ENCODE results near the gene DEDD2.

Gene DEDD2

GRCh38 chr19:42153672-42154433 lies 63.6 kb downstream of the DEDD2 start:
- DNase-seq, result no peak
- Histone ChIP-seq H3K4me3 (ENCODE audit: low read length) (no peak overlapping the region), H3K36me3 (ENCODE audit: control insufficient read depth, insufficient read depth, low read length) (no peaks in the 10 kb centered on the region), H3K4ac (ENCODE audit: low read depth, low read length) (no peak overlapping the region), H3K56ac (ENCODE audit: low read length) (no peak overlapping the region), H3K18ac (ENCODE audit: low read length) (no peak overlapping the region), H4K5ac (ENCODE audit: low read length) (no peak overlapping the region), H2AK5ac (ENCODE audit: low read length) (no peak overlapping the region), H3K79me2 (ENCODE audit: control insufficient read depth, insufficient read depth, low read length) (no peaks in the 10 kb centered on the region), H3K23ac (ENCODE audit: low read length) (no peak overlapping the region), H2BK5ac (ENCODE audit: low read length) (no peak overlapping the region), H3K4me2 (ENCODE audit: low read length) (no peak overlapping the region), H2BK120ac (ENCODE audit: low read depth, low read length) (no peak overlapping the region), H3K27me3 (ENCODE audit: insufficient read depth, low read length, poor library complexity) (no peaks in the 10 kb centered on the region), H3K9ac (ENCODE audit: low read length) (no peak overlapping the region), H4K8ac (ENCODE audit: low read depth, low read length) (no peak overlapping the region), H2BK15ac (replicated peaks; ENCODE audit: low read depth) (no peak overlapping the region), H3K27ac (ENCODE audit: low read depth, low read length) (no peak overlapping the region), H3K4me1 (ENCODE audit: control insufficient read depth, low read depth, low read length) (peaks cover 2% of the 10 kb centered on the region), H3K79me1 (ENCODE audit: low read length) (no peaks in the 10 kb centered on the region)
- no CpG with 5 or more reads among the region's 20 CpGs for WGBS (ENCODE audit: extremely low coverage, insufficient coverage, low lambda C conversion rate)

GRCh38 chr19:42152910-42153671 lies 64.4 kb downstream of the DEDD2 start:
- DNase-seq, result no peak
- no peak overlapping the region for H4K5ac ChIP-seq (ENCODE audit: low read length)
- no peak overlapping the region for H2BK120ac ChIP-seq (ENCODE audit: low read depth, low read length)
- H3K36me3 ChIP-seq (ENCODE audit: control insufficient read depth, insufficient read depth, low read length), result no peaks in the 10 kb centered on the region
- H3K79me1 ChIP-seq (ENCODE audit: low read length), result no peaks in the 10 kb centered on the region
- H3K23ac ChIP-seq (ENCODE audit: low read length), result no peak overlapping the region
- no peak overlapping the region for H3K56ac ChIP-seq (ENCODE audit: low read length)
- H3K4me1 ChIP-seq (ENCODE audit: control insufficient read depth, low read depth, low read length), result peaks cover 2% of the 10 kb centered on the region
- no peaks in the 10 kb centered on the region for H3K79me2 ChIP-seq (ENCODE audit: control insufficient read depth, insufficient read depth, low read length)
- H3K4me2 ChIP-seq (ENCODE audit: low read length), result no peak overlapping the region
- no peak overlapping the region for H2BK15ac ChIP-seq (replicated peaks; ENCODE audit: low read depth)
- no peak overlapping the region for H3K9ac ChIP-seq (ENCODE audit: low read length)
- no peak overlapping the region for H3K18ac ChIP-seq (ENCODE audit: low read length)
- H2BK5ac ChIP-seq (ENCODE audit: low read length), result no peak overlapping the region
- no peaks in the 10 kb centered on the region for H3K27me3 ChIP-seq (ENCODE audit: insufficient read depth, low read length, poor library complexity)
- no peak overlapping the region for H3K27ac ChIP-seq (ENCODE audit: low read depth, low read length)
- no CpG with 5 or more reads among the region's 25 CpGs for WGBS (ENCODE audit: extremely low coverage, insufficient coverage, low lambda C conversion rate)
- no peak overlapping the region for H4K8ac ChIP-seq (ENCODE audit: low read depth, low read length)
- no peak overlapping the region for H2AK5ac ChIP-seq (ENCODE audit: low read length)
- no peak overlapping the region for H3K4me3 ChIP-seq (ENCODE audit: low read length)
- no peak overlapping the region for H3K4ac ChIP-seq (ENCODE audit: low read depth, low read length)

- Histone ChIP-seq H3K4me1 (ENCODE audit: control insufficient read depth, low read depth, low read length) (peaks cover 2% of the 10 kb centered on the region), H3K27me3 (ENCODE audit: insufficient read depth, low read length, poor library complexity) (no peaks in the 10 kb centered on the region), H3K56ac (ENCODE audit: low read length) (no peak overlapping the region)
Observed at GRCh38 chr19:42151782-42152684, 65.4 kb downstream of the DEDD2 start.

GRCh38 chr19:42150911-42151361 lies 66.5 kb downstream of the DEDD2 start:
- Histone ChIP-seq H3K36me3 (ENCODE audit: control insufficient read depth, insufficient read depth, low read length) (no peaks in the 10 kb centered on the region), H2BK15ac (replicated peaks; ENCODE audit: low read depth) (no peak overlapping the region), H3K79me2 (ENCODE audit: control insufficient read depth, insufficient read depth, low read length) (no peaks in the 10 kb centered on the region), H3K79me1 (ENCODE audit: low read length) (no peaks in the 10 kb centered on the region), H3K23ac (ENCODE audit: low read length) (no peak overlapping the region), H3K4me3 (ENCODE audit: low read length) (no peak overlapping the region), H3K4me2 (ENCODE audit: low read length) (no peak overlapping the region), H2BK5ac (ENCODE audit: low read length) (no peak overlapping the region), H3K27ac (ENCODE audit: low read depth, low read length) (no peak overlapping the region), H3K27me3 (ENCODE audit: insufficient read depth, low read length, poor library complexity) (no peaks in the 10 kb centered on the region), H3K18ac (ENCODE audit: low read length) (no peak overlapping the region), H3K56ac (ENCODE audit: low read length) (no peak overlapping the region), H3K4ac (ENCODE audit: low read depth, low read length) (no peak overlapping the region), H3K9ac (ENCODE audit: low read length) (no peak overlapping the region), H2AK5ac (ENCODE audit: low read length) (no peak overlapping the region), H2BK120ac (ENCODE audit: low read depth, low read length) (no peak overlapping the region), H3K4me1 (ENCODE audit: control insufficient read depth, low read depth, low read length) (peaks cover 2% of the 10 kb centered on the region), H4K5ac (ENCODE audit: low read length) (no peak overlapping the region), H4K8ac (ENCODE audit: low read depth, low read length) (no peak overlapping the region)
- no peak for DNase-seq
- no CpG with 5 or more reads among the region's 9 CpGs for WGBS (ENCODE audit: extremely low coverage, insufficient coverage, low lambda C conversion rate)

More at GRCh38 chr19:42151782-42152684, 65.4 kb downstream of the DEDD2 start:
- Histone ChIP-seq H3K9ac (ENCODE audit: low read length) (no peak overlapping the region), H3K36me3 (ENCODE audit: control insufficient read depth, insufficient read depth, low read length) (no peaks in the 10 kb centered on the region), H3K79me2 (ENCODE audit: control insufficient read depth, insufficient read depth, low read length) (no peaks in the 10 kb centered on the region), H2AK5ac (ENCODE audit: low read length) (no peak overlapping the region), H3K79me1 (ENCODE audit: low read length) (no peaks in the 10 kb centered on the region), H2BK120ac (ENCODE audit: low read depth, low read length) (no peak overlapping the region), H2BK15ac (replicated peaks; ENCODE audit: low read depth) (no peak overlapping the region), H3K27ac (ENCODE audit: low read depth, low read length) (no peak overlapping the region), H3K18ac (ENCODE audit: low read length) (no peak overlapping the region), H4K8ac (ENCODE audit: low read depth, low read length) (no peak overlapping the region), H3K23ac (ENCODE audit: low read length) (no peak overlapping the region), H3K4ac (ENCODE audit: low read depth, low read length) (no peak overlapping the region), H3K4me2 (ENCODE audit: low read length) (no peak overlapping the region), H4K5ac (ENCODE audit: low read length) (no peak overlapping the region), H2BK5ac (ENCODE audit: low read length) (no peak overlapping the region), H3K4me3 (ENCODE audit: low read length) (no peak overlapping the region)
- DNase-seq, result no peak
- WGBS (ENCODE audit: extremely low coverage, insufficient coverage, low lambda C conversion rate), result no CpG with 5 or more reads among the region's 20 CpGs

GRCh38 chr19:42150364-42150763 lies 67.1 kb downstream of the DEDD2 start:
- H3K79me1 ChIP-seq (ENCODE audit: low read length), result no peaks in the 10 kb centered on the region
- no peak overlapping the region for H4K8ac ChIP-seq (ENCODE audit: low read depth, low read length)
- no peak overlapping the region for H2BK5ac ChIP-seq (ENCODE audit: low read length)
- no peaks in the 10 kb centered on the region for H3K27me3 ChIP-seq (ENCODE audit: insufficient read depth, low read length, poor library complexity)
- H3K4me3 ChIP-seq (ENCODE audit: low read length), result no peak overlapping the region
- no peak overlapping the region for H3K4me2 ChIP-seq (ENCODE audit: low read length)
- H2BK120ac ChIP-seq (ENCODE audit: low read depth, low read length), result no peak overlapping the region
- no peaks in the 10 kb centered on the region for H3K36me3 ChIP-seq (ENCODE audit: control insufficient read depth, insufficient read depth, low read length)
- no peak overlapping the region for H3K23ac ChIP-seq (ENCODE audit: low read length)
- no peaks in the 10 kb centered on the region for H3K79me2 ChIP-seq (ENCODE audit: control insufficient read depth, insufficient read depth, low read length)
- H3K4ac ChIP-seq (ENCODE audit: low read depth, low read length), result no peak overlapping the region
- no peak overlapping the region for H4K5ac ChIP-seq (ENCODE audit: low read length)
- no peak for DNase-seq
- no peak overlapping the region for H3K18ac ChIP-seq (ENCODE audit: low read length)
- H2BK15ac ChIP-seq (replicated peaks; ENCODE audit: low read depth), result no peak overlapping the region
- H3K27ac ChIP-seq (ENCODE audit: low read depth, low read length), result no peak overlapping the region
- no peak overlapping the region for H3K9ac ChIP-seq (ENCODE audit: low read length)
- no CpG with 5 or more reads among the region's 17 CpGs for WGBS (ENCODE audit: extremely low coverage, insufficient coverage, low lambda C conversion rate)
- no peak overlapping the region for H3K56ac ChIP-seq (ENCODE audit: low read length)
- peaks cover 2% of the 10 kb centered on the region for H3K4me1 ChIP-seq (ENCODE audit: control insufficient read depth, low read depth, low read length)
- no peak overlapping the region for H2AK5ac ChIP-seq (ENCODE audit: low read length)

Data from mesendoderm (in vitro differentiated cells).